ENCODE results near the gene MICA.
"Not testable (repeated sequence)": the region's sequence is repeated elsewhere in the genome, so short reads cannot be mapped to it uniquely, and the experiment has no call there.

- TF ChIP-seq CTCF (IDR thresholded peaks at IDR 0.05); EP300 (IDR thresholded peaks at IDR 0.05; ENCODE audit: low read depth): not testable (repeated sequence)
These were observed 56.5 kb downstream of the MICA start for GRCh38 chr6:31459864-31460263.
